Suppressor macrophage treated with lipopolysaccharide for 1 hour (primary cell): Measurements from ENCODE around the gene CHKA.
A peak's percentile ranks its signal among the peaks of the same experiment; 100 is the strongest.

Experiments
- DNase-seq, 3 donors: peaks; one replicate each; pipeline ENCODE4 v3.0.0-alpha.2; 2020 to 2022

CHKA gene

GRCh38 chr11:68044145-68044813, 76.9 kb downstream of the CHKA start:
- DNase-seq: no peak

GRCh38 chr11:68043349-68044144, 77.6 kb downstream of the CHKA start:
- DNase-seq: peak; percentile 63 to 83 (median 68)

DNA sequence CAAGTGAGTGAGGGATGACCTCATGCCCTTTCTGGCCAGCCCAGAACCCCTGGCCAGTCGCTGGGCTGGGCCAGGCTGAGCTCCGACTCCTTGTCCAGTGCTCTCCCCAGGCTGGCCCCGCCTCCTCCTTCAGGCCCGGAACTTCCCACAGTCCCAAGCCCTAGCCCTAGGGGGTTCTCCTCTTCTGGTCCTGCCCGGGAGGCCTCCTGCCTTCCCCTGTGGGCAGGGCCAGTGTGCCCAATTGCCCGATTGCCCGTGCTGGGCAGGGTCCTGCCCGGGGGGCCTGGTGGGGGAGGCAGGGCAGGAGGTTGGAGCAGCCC, 78.2 kb downstream of the CHKA start:
- peak in 1 of 3 donors; percentile 50 for DNase-seq

DNA sequence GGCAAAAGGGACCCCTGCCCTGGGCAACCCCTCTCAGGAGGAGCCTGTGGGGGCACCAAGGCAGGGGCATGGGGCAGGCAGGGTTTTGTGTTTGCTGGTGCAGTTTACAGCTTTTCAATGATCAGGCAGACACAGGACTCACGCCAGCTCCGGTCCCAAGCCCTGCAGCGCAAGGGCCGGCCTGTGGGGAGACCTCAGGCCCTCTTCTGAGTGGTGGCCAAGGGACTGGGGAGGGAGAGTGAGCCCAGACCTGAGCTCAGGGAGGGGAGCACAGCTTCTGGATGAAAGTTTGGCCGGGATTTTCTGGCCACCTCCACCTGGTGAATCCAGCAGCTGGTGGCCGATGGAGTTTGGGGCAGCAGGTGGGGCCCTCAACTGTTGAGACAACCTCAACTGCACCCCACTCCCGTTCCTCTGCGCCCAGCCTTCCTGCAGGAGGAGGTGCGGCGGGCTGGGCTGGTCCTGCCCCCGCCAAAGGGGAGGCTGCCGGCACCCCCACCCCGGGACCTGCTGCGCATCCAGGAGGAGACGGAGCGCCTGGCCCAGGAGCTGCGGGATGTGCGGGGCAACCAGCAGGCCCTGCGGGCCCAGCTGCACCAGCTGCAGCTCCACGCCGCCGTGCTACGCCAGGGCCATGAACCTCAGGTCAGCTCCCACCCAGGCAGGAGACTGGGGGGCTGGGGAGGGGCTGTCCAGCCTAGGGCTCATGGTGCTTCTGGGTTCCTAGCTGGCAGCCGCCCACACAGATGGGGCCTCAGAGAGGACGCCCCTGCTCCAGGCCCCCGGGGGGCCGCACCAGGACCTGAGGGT, 78.8 kb downstream of the CHKA start:
- no peak for DNase-seq

DNA sequence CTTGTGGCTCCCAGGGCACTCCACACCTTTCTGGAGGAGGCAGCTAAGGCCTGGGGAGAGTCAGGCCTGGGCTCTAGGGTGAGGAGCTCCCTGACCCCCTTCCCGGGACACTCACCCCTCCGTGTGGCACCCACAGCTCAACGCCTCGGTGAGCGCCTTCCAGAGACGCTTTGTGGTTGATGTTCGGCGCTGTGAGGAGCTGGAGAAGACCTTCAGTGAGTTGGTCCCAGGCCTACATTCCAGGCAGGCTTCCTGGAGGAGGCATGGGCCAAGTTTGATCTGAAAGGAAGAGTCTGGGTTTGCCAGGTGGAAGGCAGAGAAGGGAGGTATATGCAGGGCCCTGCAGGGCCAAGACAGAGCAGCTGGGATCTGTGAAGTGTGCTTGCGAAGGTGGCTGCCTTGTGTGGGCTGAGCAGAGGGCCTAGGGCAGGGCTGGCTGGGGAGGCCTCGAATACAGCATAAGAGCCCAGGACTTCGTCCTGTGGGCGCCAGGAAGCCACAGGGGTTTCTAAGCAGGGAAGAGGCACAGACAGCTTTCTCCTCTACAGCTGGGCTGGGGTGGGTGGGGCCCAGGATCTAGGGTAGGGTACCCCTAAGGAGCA, 79.5 kb downstream of the CHKA start:
- no peak for DNase-seq

DNA sequence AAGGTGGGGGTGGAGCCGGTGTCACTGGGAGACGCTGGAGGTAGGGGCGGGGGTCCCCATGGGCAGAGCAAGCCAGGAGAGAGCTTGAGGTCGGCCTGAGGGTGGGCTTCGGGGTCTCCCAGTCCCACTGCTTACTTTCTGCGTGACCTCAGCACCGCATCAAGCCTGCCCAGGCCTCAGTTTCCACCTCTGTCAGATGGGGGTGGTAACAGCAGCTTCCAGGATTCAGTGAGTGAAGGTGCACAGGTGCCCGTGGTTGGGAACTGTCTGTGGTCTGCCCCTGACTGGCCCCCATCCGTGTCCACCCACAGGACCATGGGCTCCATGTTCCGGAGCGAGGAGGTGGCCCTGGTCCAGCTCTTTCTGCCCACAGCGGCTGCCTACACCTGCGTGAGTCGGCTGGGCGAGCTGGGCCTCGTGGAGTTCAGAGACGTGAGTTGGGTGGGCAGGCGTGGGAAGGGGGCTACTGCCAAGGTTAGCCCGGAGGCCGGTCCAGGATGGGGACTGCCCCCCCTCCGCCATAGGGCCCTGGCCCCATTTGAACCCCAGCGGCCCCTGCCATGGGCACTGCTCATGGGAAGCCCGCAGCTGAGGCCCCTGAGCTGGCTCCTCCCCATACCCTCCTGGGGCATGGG, 80.1 kb downstream of the CHKA start:
- no peak for DNase-seq

DNA sequence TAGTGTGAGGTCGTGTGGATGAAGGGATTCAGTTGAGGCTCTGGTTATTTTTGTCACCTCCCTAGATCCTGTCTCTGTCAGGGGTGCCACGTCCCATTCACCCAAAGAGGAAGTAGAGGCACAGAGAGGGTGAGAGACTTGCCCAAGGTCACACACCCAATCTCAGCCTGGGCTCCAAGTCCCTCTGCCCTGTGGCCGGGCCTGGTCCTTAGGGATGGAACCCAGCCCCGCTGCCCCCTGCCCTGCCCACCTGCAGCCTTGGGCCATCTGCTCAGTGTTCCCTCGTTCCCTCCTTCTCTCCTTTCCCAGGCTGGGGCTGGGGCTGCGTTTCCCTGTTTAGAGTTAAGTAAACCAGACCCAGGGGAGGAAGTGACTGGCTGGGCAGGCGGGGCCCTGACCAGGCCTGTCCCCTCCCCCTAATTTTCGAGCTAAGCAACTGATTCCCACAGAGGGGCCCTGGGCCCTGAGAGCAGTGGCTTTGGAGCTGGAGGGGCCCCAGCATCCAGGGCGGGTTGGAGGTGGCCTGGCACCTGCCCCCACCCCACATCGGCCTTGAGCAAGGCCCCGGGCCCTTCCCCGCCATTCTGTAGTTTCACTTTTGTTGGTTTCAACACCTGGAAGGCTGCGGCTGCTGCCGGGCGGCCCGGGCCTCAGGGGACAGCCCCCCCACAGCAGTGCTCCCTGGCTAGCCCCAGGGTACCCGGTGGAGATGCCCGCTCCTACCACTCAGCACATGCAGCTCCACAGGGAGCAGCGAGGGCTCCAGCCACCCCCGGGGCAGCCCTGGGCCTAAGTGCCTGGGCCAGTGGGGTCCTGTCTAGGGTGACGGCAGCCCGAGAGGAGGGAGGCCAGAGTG, 80.9 kb downstream of the CHKA start:
- DNase-seq: peak; percentile 62 to 81 (median 71)

DNA sequence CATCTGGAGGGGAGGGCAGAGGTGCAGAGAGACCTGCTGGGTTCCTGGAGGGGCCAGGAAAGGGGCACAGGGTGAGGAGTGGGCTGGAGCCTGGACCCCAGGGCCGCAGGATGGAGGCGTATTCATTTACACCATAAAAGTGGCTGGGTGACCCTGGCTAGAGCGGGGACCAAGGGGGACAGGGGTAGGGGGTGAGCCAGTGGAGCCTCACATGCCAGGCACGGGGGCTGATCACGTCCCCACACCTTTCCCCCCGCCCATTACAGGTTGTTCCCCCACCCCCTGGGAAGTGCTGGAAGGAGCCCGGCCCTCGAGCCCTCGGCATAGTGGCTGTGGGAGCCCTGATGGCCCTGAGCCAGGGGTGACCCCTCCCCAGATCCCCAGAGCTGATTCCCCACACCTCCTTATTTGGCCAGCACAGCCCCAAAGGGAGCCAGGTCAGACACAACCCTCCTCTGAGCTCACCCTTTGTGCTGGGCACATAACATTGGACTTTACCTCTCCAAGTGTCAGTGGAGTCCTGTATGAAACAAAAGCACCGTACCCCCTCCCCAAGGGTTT, 81.6 kb downstream of the CHKA start:
- peak in 2 of 3 donors; percentile 20 to 43 for DNase-seq

DNA sequence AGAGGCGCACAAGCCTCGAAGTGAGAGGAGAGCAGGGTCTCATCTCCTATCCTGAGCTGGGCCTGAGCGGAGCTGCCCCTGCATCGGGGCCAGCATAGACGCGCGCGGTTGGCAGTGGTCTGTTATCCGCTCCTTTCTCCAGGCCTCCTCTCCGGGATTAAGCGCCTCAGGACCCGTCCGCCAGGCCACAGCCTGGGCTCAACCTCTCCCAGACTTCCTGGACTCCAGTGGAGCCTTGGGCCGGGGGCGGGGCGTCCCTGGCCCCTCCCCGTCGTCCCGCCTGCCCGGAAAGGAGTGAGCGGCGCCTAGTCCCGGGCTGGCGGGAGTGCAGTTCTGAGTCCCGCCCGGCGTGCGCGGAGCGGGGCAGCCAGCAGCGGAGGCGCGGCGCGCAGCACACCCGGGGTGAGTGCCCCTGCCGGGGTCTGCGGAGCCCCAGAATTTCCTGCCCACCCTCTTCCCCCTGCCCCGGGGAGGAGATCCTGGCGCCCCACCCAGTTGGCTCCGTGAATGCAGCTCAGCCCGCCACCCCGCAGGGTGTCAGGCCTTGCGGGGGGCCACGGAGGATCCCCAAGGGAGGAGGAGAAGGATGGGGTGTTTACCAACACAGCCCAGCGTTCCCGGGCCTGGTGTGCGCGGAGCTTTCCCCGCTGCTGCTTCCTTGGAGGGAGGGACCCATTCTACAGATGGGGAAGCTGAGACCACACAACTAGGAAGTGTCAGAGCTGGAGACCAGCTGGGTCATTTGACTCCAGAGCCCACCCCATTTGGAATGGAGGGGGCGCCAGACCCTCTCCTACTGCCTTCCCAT, 82.3 kb downstream of the CHKA start, which contains the start of gene TCIRG1:
Gene TCIRG1 (plus strand): TSS at position 308 of the 808 bp plus-strand sequence. CDS start 2,247 bp downstream, outside the sequence.
- DNase-seq: peak; percentile 87 to 95 (median 87)

DNA sequence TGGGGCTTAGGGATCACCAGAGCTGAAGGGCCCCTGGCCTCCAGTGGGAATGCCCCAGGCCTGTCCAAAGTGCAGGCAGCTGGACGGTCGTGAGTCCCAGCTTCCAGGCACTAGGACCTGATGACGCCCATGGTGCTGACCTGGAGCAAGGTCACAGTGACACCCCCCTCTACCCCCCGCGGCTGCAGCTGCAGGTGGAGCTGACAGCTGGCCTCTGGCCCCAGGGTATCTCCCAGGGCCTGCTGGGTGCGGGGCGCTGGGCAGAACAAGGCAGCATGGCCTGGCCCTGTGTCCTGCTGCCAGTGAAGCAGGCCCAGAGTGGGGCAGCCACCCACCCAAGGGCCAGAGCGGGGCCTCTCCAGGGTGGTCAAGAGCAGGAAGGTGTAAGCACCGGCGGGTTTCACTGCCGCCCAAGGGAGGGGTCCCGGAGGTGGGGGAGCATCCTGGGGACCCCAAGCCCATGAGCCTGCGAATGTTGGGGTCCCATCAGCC, 82.9 kb downstream of the CHKA start:
- no peak for DNase-seq

GRCh38 chr11:68037411-68038225, 83.6 kb downstream of the CHKA start:
- DNase-seq: peak in 1 of 3 donors; percentile 11

- peak; percentile 94 to 95 (median 94) for DNase-seq
Measured at GRCh38 chr11:68036717-68037239, 84.4 kb downstream of the CHKA start.

GRCh38 chr11:68036141-68036716, 85.0 kb downstream of the CHKA start:
- DNase-seq: peak; percentile 71 to 83 (median 79)

GRCh38 chr11:68035266-68035876, 85.8 kb downstream of the CHKA start:
- no peak for DNase-seq

DNA sequence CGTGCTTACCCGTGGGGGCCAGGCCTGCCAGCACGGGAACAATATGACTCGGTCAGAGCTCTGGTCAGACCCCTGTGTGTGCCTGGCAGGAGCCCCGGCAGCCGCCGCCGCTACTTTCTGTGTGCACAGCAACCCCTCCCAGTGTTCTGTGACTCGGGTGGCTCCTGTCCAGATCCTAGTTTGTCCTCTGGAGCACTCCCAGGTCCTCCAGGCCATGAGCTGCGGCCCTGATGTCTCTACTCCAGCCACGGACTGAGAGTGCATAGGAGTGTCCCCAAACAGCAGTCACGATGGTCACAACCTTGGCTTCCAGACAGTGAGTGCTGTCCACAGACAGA, 87.5 kb downstream of the CHKA start:
- DNase-seq: no peak

DNA sequence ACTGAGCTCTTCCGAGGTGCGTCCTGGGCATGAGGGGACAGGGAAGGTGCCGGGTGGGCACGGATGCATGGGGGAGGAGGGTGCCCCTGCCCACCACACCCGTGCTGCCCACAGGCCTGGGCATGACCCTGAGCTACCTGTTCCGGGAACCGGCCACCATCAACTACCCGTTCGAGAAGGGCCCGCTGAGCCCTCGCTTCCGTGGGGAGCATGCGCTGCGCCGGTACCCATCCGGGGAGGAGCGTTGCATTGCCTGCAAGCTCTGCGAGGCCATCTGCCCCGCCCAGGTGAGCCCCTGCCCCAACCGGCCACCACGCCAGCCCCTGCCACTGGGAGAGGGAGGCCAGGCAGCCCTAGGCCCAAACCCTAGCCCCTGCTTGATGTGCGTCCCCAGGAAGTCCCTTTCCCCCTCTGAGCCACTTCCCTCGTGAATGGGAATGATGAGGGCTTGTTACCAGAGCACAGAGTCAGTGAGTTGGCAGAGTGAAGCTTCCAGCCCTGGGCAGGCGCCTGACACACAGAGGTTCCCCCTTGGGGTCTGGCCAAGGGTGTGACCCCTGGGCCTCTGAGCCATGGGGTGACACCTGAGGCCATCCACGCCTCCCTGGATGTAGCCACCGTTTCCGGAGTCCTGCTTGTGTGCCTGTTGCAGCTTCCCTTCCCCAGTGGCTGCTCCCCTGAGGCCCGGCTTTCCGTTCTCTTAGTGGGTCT, 88.0 kb downstream of the CHKA start:
- no peak for DNase-seq

- no peak for DNase-seq
Measured at GRCh38 chr11:68032003-68032402, 89.2 kb downstream of the CHKA start.

DNA sequence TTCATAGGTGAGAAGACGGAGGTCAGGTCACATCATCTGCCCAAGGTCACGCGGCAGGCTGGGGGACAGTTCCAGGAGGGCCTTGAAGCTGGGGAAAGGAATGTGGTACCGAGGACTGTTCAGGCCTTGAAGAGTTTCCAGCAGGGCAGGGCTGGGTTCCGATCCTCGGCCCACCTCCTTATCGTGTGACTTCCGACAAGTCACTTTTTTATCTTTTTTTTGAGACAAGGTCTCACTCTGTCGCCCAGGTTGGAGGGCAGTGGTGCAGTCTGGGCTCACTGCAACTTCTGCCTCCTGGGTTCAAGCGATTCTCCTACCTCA, 90.1 kb downstream of the CHKA start:
- peak in 1 of 3 donors; percentile 27 for DNase-seq
